GM12878 (cell line): ENCODE measurements around the gene HOTAIR. TPM values are rescaled to one million over a fixed set of nuclear protein-coding genes. Genes with fewer than 3 reads are reported as not detected.

Source experiments
- BMI1 ChIP-seq: fragments of 450-650 bp; IDR thresholded peaks from 2 replicates; pipeline ENCODE4 v1.6.1; 2016; ENCODE audit warnings: mild to moderate bottlenecking, moderate library complexity, borderline replicate concordance
- CBFB ChIP-seq: IDR thresholded peaks from 2 replicates; pipeline ENCODE4 v1.6.1; 2016; ENCODE audit warnings: antibody characterized with exemption, low read depth
- DPF2 ChIP-seq: fragments of 450-650 bp; IDR thresholded peaks from 2 replicates; pipeline ENCODE4 v1.6.1; 2017; ENCODE audit warnings: mild to moderate bottlenecking
- EED ChIP-seq: sonication (generic); IDR thresholded peaks from 2 replicates; pipeline ENCODE4 v1.6.1; 2016; ENCODE audit warnings: antibody characterized with exemption, low read depth
- EP300 ChIP-seq, 2 experiments: fragments of 150-350 bp in 1 of 2; IDR thresholded peaks; 2 replicates each; pipeline ENCODE4 v1.6.1; 2011 to 2012; ENCODE audit warnings: low read depth in 2 of 2, low read length in 2 of 2, borderline replicate concordance in 1 of 2, improper control_type of control experiment in 1 of 2, inconsistent platforms in 1 of 2; ENCODE audit not compliant: control insufficient read depth in 1 of 2
- ETV6 ChIP-seq, 2 experiments: fragments of 450-650 bp in 1 of 2; IDR thresholded peaks in 1 of 2; conservative IDR thresholded peaks in 1 of 2; 2 replicates each; pipeline ENCODE4 v1.6.1; 2014; ENCODE audit warnings: antibody characterized with exemption in 1 of 2, borderline replicate concordance in 1 of 2, low read depth in 1 of 2, mild to moderate bottlenecking in 1 of 2, moderate library complexity in 1 of 2
- IKZF1 ChIP-seq: fragments of 450-650 bp; conservative IDR thresholded peaks from 2 replicates; pipeline ENCODE4 v1.6.1; 2017; ENCODE audit warnings: antibody characterized with exemption, mild to moderate bottlenecking
- MEF2B ChIP-seq: fragments of 450-650 bp; IDR thresholded peaks from 2 replicates; pipeline ENCODE4 v1.6.1; 2018; ENCODE audit warnings: mild to moderate bottlenecking, moderate library complexity; ENCODE audit not compliant: partially characterized antibody, poor library complexity, severe bottlenecking
- NBN ChIP-seq: fragments of 450-650 bp; IDR thresholded peaks from 2 replicates; pipeline ENCODE4 v1.6.1; 2016
- POU2F2 ChIP-seq: IDR thresholded peaks from 3 replicates; pipeline ENCODE4 v1.6.1; 2011; ENCODE audit warnings: low read depth, mild to moderate bottlenecking, low read length, borderline replicate concordance
- RUNX3 ChIP-seq: IDR thresholded peaks from 2 replicates; pipeline ENCODE4 v1.6.1; 2012; ENCODE audit warnings: low read length, inconsistent platforms
- SIX5 ChIP-seq: IDR thresholded peaks from 2 replicates; pipeline ENCODE4 v1.6.1; 2011; ENCODE audit warnings: mild to moderate bottlenecking, low read depth, low read length, moderate library complexity; ENCODE audit not compliant: severe bottlenecking
- SMC3 ChIP-seq: IDR thresholded peaks from 2 replicates; pipeline ENCODE4 v1.6.1; 2011; ENCODE audit warnings: low read length, improper control_type of control experiment, borderline replicate concordance
- TCF12 ChIP-seq: IDR thresholded peaks from 2 replicates; pipeline ENCODE4 v1.6.1; 2011; ENCODE audit warnings: low read depth, mild to moderate bottlenecking, low read length
- polyA plus RNA-seq, 11 experiments: library from polyadenylated mRNA; depleted of rRNA in 4 of 11; unstranded in 6 of 11; stranded (reverse) in 5 of 11; fragments of >200 nt; fragmentation: Nextera tagmentation in 4 of 11; fragmentation: Illumina TruSeq in 1 of 11; extraction: Ambion mirVana in 4 of 11; extraction: Trizol in 1 of 11; gene quantifications; 1 replicate in 1 of 11; 2 replicates in 10 of 11; pipeline versions ENCODE4 v1.2.1 to v1.2.3, GENCODE V29; 2011 to 2016; ENCODE audit warnings: inconsistent platforms in 2 of 11, missing spikeins in 2 of 11, low read depth in 1 of 11
- total RNA-seq, 4 experiments: library from RNA; depleted of rRNA in 3 of 4; stranded (reverse); fragments of >200 nt in 3 of 4; fragmentation: Illumina TruSeq in 1 of 4; extraction: Trizol in 1 of 4; gene quantifications; 2 replicates each; pipeline versions ENCODE4 v1.2.1 to v1.2.3, GENCODE V29; 2013 to 2021
- TF ChIP-seq, protein P1 (sequence below): fragments of 450-650 bp; IDR thresholded peaks from 2 replicates; pipeline ENCODE4 v1.6.1; 2017; ENCODE audit warnings: low read depth, mild to moderate bottlenecking, moderate library complexity
- TF ChIP-seq, protein P2 (sequence below): fragments of 450-650 bp; IDR thresholded peaks from 2 replicates; pipeline ENCODE4 v1.6.1; 2017; ENCODE audit warnings: mild to moderate bottlenecking, moderate library complexity
- TF ChIP-seq, protein P3 (sequence below): fragments of 450-650 bp; formaldehyde crosslinking; IDR thresholded peaks from 2 replicates; pipeline ENCODE4 v1.4.0; 2022; ENCODE audit warnings: mild to moderate bottlenecking, moderate library complexity
- TF ChIP-seq, protein P4 (sequence below): fragments of 450-650 bp; IDR thresholded peaks from 2 replicates; pipeline ENCODE4 v1.6.1; 2016; ENCODE audit warnings: mild to moderate bottlenecking

HOTAIR gene
- total and polyA plus RNA-seq, 10 of the 15 experiments (the other 5 are each of a cell fraction or from before 2014, with no cell fraction given), result not detected

DNA sequence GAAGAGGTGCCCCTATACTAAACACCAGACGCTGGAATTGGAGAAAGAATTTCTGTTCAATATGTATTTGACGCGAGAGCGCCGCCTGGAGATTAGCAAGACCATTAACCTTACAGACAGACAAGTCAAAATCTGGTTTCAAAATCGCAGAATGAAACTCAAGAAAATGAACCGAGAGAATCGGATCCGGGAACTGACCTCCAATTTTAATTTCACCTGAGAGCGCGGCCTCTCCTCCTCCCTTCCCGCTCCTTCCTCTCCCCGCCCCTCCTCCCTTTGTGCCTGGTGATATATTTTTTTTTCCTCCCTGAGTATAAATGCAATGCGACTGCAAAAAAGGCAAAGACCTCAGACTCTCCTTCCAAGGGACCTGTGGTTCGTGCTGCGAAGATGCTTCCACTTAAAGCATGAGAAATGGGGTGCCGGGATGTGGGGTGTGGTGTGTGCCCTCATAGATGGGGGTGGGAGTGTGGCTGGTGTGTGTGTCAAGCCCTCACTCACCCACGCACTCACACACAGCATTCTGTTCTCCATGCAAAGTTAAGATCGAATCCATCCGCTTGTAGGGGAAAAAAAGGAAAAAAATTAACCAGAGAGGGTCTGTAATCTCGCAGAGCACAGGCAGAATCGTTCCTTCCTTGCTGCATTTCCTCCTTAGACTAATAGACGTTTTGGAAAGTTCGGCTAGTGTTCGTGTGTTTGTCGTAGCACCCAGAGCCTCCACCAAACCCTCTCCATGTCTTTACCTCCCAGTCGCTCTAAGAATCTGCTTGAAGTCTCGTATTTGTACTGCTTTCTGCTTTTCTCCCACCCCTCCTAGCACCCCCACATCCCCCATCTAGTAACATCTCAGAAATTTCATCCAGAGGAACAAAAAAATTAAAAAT, 14.7 kb upstream of the HOTAIR start (continued):
- TF ChIP-seq SMC3, result peak; percentile 48; the same call in 1 of the 2 replicates
- TF ChIP-seq, protein P1, sequence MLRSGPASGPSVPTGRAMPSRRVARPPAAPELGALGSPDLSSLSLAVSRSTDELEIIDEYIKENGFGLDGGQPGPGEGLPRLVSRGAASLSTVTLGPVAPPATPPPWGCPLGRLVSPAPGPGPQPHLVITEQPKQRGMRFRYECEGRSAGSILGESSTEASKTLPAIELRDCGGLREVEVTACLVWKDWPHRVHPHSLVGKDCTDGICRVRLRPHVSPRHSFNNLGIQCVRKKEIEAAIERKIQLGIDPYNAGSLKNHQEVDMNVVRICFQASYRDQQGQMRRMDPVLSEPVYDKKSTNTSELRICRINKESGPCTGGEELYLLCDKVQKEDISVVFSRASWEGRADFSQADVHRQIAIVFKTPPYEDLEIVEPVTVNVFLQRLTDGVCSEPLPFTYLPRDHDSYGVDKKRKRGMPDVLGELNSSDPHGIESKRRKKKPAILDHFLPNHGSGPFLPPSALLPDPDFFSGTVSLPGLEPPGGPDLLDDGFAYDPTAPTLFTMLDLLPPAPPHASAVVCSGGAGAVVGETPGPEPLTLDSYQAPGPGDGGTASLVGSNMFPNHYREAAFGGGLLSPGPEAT, result 0 out of 2 replicates have a peak, but pooled peaks have one; percentile 26
- TF ChIP-seq, protein P2, sequence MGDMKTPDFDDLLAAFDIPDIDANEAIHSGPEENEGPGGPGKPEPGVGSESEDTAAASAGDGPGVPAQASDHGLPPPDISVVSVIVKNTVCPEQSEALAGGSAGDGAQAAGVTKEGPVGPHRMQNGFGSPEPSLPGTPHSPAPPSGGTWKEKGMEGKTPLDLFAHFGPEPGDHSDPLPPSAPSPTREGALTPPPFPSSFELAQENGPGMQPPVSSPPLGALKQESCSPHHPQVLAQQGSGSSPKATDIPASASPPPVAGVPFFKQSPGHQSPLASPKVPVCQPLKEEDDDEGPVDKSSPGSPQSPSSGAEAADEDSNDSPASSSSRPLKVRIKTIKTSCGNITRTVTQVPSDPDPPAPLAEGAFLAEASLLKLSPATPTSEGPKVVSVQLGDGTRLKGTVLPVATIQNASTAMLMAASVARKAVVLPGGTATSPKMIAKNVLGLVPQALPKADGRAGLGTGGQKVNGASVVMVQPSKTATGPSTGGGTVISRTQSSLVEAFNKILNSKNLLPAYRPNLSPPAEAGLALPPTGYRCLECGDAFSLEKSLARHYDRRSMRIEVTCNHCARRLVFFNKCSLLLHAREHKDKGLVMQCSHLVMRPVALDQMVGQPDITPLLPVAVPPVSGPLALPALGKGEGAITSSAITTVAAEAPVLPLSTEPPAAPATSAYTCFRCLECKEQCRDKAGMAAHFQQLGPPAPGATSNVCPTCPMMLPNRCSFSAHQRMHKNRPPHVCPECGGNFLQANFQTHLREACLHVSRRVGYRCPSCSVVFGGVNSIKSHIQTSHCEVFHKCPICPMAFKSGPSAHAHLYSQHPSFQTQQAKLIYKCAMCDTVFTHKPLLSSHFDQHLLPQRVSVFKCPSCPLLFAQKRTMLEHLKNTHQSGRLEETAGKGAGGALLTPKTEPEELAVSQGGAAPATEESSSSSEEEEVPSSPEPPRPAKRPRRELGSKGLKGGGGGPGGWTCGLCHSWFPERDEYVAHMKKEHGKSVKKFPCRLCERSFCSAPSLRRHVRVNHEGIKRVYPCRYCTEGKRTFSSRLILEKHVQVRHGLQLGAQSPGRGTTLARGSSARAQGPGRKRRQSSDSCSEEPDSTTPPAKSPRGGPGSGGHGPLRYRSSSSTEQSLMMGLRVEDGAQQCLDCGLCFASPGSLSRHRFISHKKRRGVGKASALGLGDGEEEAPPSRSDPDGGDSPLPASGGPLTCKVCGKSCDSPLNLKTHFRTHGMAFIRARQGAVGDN, result no peak
- TF ChIP-seq EED, result 0 out of 2 replicates have a peak, but pooled peaks have one; percentile 29
- TF ChIP-seq, protein P3, sequence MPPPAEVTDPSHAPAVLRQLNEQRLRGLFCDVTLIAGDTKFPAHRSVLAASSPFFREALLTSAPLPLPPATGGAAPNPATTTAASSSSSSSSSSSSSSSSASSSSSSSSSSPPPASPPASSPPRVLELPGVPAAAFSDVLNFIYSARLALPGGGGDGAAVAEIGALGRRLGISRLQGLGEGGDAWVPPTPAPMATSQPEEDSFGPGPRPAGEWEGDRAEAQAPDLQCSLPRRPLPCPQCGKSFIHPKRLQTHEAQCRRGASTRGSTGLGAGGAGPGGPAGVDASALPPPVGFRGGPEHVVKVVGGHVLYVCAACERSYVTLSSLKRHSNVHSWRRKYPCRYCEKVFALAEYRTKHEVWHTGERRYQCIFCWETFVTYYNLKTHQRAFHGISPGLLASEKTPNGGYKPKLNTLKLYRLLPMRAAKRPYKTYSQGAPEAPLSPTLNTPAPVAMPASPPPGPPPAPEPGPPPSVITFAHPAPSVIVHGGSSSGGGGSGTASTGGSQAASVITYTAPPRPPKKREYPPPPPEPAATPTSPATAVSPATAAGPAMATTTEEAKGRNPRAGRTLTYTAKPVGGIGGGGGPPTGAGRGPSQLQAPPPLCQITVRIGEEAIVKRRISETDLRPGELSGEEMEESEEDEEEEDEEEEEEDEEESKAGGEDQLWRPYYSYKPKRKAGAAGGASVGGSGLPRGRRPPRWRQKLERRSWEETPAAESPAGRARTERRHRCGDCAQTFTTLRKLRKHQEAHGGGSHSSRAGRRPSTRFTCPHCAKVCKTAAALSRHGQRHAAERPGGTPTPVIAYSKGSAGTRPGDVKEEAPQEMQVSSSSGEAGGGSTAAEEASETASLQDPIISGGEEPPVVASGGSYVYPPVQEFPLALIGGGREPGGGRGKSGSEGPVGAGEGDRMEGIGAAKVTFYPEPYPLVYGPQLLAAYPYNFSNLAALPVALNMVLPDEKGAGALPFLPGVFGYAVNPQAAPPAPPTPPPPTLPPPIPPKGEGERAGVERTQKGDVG (CRISPR knock-in tag), result no peak
- no peak for TF ChIP-seq CBFB
- TF ChIP-seq IKZF1, result peak; percentile 35; the same call in 1 of the 2 replicates
- 0 out of 3 replicates have a peak, but pooled peaks have one; percentile 34 for TF ChIP-seq POU2F2
- no peak for TF ChIP-seq TCF12
- TF ChIP-seq DPF2, result 0 out of 2 replicates have a peak, but pooled peaks have one; percentile 16
- 0 out of 4 replicates have a peak, but pooled peaks of 1 of the 2 experiments have one; percentile 11 for TF ChIP-seq ETV6 (conservative IDR thresholded peaks at IDR 0.05 in 1 of 2, IDR thresholded peaks at IDR 0.05 in 1 of 2; ENCODE audit: borderline replicate concordance in 1 of 2, low read depth in 1 of 2)
- no peak for TF ChIP-seq MEF2B
- TF ChIP-seq BMI1, result 0 out of 2 replicates have a peak, but pooled peaks have one; percentile 31
- TF ChIP-seq RUNX3, result no peak
- TF ChIP-seq SIX5, result peak; percentile 11
- TF ChIP-seq EP300 (IDR thresholded peaks at IDR 0.05; ENCODE audit: borderline replicate concordance in 1 of 2, control insufficient read depth in 1 of 2, low read depth in 2 of 2, low read length in 2 of 2), result 0 out of 4 replicates have a peak, but pooled peaks of 1 of the 2 experiments have one; percentile 18
- TF ChIP-seq NBN, result 0 out of 2 replicates have a peak, but pooled peaks have one; percentile 23
- TF ChIP-seq, protein P4, sequence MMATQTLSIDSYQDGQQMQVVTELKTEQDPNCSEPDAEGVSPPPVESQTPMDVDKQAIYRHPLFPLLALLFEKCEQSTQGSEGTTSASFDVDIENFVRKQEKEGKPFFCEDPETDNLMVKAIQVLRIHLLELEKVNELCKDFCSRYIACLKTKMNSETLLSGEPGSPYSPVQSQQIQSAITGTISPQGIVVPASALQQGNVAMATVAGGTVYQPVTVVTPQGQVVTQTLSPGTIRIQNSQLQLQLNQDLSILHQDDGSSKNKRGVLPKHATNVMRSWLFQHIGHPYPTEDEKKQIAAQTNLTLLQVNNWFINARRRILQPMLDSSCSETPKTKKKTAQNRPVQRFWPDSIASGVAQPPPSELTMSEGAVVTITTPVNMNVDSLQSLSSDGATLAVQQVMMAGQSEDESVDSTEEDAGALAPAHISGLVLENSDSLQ, result peak; percentile 4; the same call in 1 of the 2 replicates
